CD4-positive, alpha-beta T cell (primary cell): Measurements from ENCODE around the gene PCDHA4. TPM values are rescaled to one million over a fixed set of nuclear protein-coding genes. Genes with fewer than 3 reads are reported as not detected.
"Not testable (repeated sequence)": the region's sequence is repeated elsewhere in the genome, so short reads cannot be mapped to it uniquely, and the experiment has no call there.

Experiments
- ATAC-seq: fragments of 200-7000 bp; cut with Tn5 transposase; one replicate; pipeline ENCODE4 v1.10.0; 2022; ENCODE audit warnings: mild to moderate bottlenecking; ENCODE audit not compliant: poor library complexity
- CTCF ChIA-PET: fragments of 350-600 bp; sonication (Branson Sonifier 250); formaldehyde crosslinking; loops from one replicate; lab custom pipeline; 2021; ENCODE audit warnings: antibody characterized with exemption, inconsistent platforms; lab: Charles Lee
- POLR2A ChIA-PET: fragments of 350-600 bp; sonication (Branson Sonifier 250); formaldehyde crosslinking; loops from one replicate; lab custom pipeline; 2021; ENCODE audit warnings: antibody characterized with exemption, inconsistent platforms; lab: Charles Lee
- DNase-seq, 14 experiments: peaks; one replicate each; pipeline ENCODE4 v3.0.0-alpha.2; 2013 to 2020; ENCODE audit warnings: mixed read lengths in 2 of 14
- H3K27ac ChIP-seq, 2 donors: one replicate each; pipeline versions ENCODE4 v1.5.1 to v1.7.0; 2013; ENCODE audit warnings: low read length in 2 of 2, low read depth in 1 of 2, mild to moderate bottlenecking in 1 of 2
- H3K27me3 ChIP-seq, 2 experiments: 1 replicate in 1 of 2; 2 replicates in 1 of 2; pipeline versions ENCODE4 v1.6.1 to v1.7.0; 2013; ENCODE audit warnings: low read length in 2 of 2, control low read depth in 1 of 2, mild to moderate bottlenecking in 1 of 2, moderate library complexity in 1 of 2; ENCODE audit not compliant: insufficient read depth in 2 of 2, control insufficient read depth in 1 of 2
- H3K36me3 ChIP-seq: one replicate; pipeline ENCODE4 v1.6.1; 2013; ENCODE audit warnings: low read length, control low read depth; ENCODE audit not compliant: insufficient read depth
- H3K4me1 ChIP-seq: one replicate; pipeline ENCODE4 v1.6.1; 2013; ENCODE audit warnings: low read length, control low read depth; ENCODE audit not compliant: insufficient read depth
- H3K4me3 ChIP-seq: one replicate; pipeline ENCODE4 v1.5.1; 2013; ENCODE audit warnings: mild to moderate bottlenecking, low read length, moderate library complexity
- H3K9me3 ChIP-seq, 2 experiments: 1 replicate in 1 of 2; 2 replicates in 1 of 2; pipeline versions ENCODE4 v1.6.1 to v1.7.0; 2013; ENCODE audit warnings: low read length in 2 of 2, mild to moderate bottlenecking in 2 of 2, control low read depth in 1 of 2, moderate library complexity in 1 of 2; ENCODE audit not compliant: control insufficient read depth in 1 of 2, insufficient read depth in 1 of 2
- H3K27ac Mint-ChIP-seq: one replicate; pipeline ENCODE4 v1.8.0; 2020; ENCODE audit warnings: mixed read lengths
- H3K27me3 Mint-ChIP-seq: one replicate; pipeline ENCODE4 v1.8.0; 2021; ENCODE audit warnings: mixed read lengths
- H3K36me3 Mint-ChIP-seq: one replicate; pipeline ENCODE4 v1.8.0; 2021; ENCODE audit warnings: low read depth, mixed read lengths
- H3K4me1 Mint-ChIP-seq: one replicate; pipeline ENCODE4 v1.8.0; 2021; ENCODE audit warnings: low read depth, mixed read lengths
- H3K4me3 Mint-ChIP-seq: one replicate; pipeline ENCODE4 v1.8.0; 2020; ENCODE audit warnings: mild to moderate bottlenecking, mixed read lengths
- H3K9me3 Mint-ChIP-seq: one replicate; pipeline ENCODE4 v1.8.0; 2020; ENCODE audit warnings: mixed read lengths
- CTCF ChIP-seq: fragments of 200-600 bp; IDR thresholded peaks from one replicate; pipeline ENCODE4 v1.8.0; 2022; ENCODE audit warnings: antibody characterized with exemption, mild to moderate bottlenecking
- intact Hi-C, 2 experiments: fragments of 100-400 bp; cut with DNase I in 1 of 2; cut with micrococcal nuclease in 1 of 2; formaldehyde crosslinking; loops; one replicate each; pipeline versions ENCODE4 v1.15.1 to v1.9.0; 2023 to 2025; cut with DNase I, micrococcal nuclease
- total RNA-seq, 174 experiments: library from RNA in 2 of 174; stranded (reverse) in 2 of 174; gene quantifications; one replicate each; pipeline ENCODE4 v1.2.3 and lab custom pipeline; 2021 to 2026

The PCDHA4 gene
- total RNA-seq, 2 experiments from 2014 or later: not detected

- H3K9me3 Mint-ChIP-seq: peaks cover 16% of the 10 kb centered on the region
- DNase-seq (no peak), ATAC-seq (no peak)
- no peak overlapping the region for H3K27ac ChIP-seq
- H3K36me3 Mint-ChIP-seq: peaks cover 27% of the 10 kb centered on the region
- H3K9me3 ChIP-seq: peaks cover 31 to 47% of the 10 kb centered on the region in 2 experiments
- H3K4me3 ChIP-seq: no peak overlapping the region
- peaks cover 16 to 22% of the 10 kb centered on the region in 2 experiments for H3K27me3 ChIP-seq
- intact Hi-C loops: no loop called here
- no peaks in the 10 kb centered on the region for H3K4me1 Mint-ChIP-seq
- H3K36me3 ChIP-seq: no peaks in the 10 kb centered on the region
- POLR2A ChIA-PET: no interaction called here
- no peak overlapping the region for H3K27ac Mint-ChIP-seq
- CTCF ChIA-PET: no interaction called here
- peaks cover 55% of the 10 kb centered on the region for H3K27me3 Mint-ChIP-seq
- no peak overlapping the region for H3K4me3 Mint-ChIP-seq
- no peaks in the 10 kb centered on the region for H3K4me1 ChIP-seq
- no peak for TF ChIP-seq CTCF
Observed at GRCh38 chr5:140796718-140797095, 10.2 kb upstream of the PCDHA4 start.

- DNase-seq (no peak), ATAC-seq (no peak)
- Mint-ChIP-seq H3K27ac (no peak within 1 kb of the TSS), H3K9me3 (peaks cover 20% of the 10 kb centered on the region), H3K4me3 (no peak within 1 kb of the TSS), H3K27me3 (peaks cover 46% of the 10 kb centered on the region), H3K36me3 (peaks cover 28% of the 10 kb centered on the region), H3K4me1 (no peaks in the 10 kb centered on the region)
- Histone ChIP-seq H3K9me3 (peaks cover 27 to 34% of the 10 kb centered on the region in 2 experiments), H3K27me3 (peaks cover 10 to 11% of the 10 kb centered on the region in 2 experiments), H3K4me3 (no peak within 1 kb of the TSS), H3K27ac (no peak within 1 kb of the TSS), H3K4me1 (no peaks in the 10 kb centered on the region), H3K36me3 (no peaks in the 10 kb centered on the region)
- intact Hi-C loops: no loop called here
- CTCF ChIA-PET: no interaction called here
- POLR2A ChIA-PET: no interaction called here
- TF ChIP-seq CTCF: no peak
Observed at GRCh38 chr5:140800816-140801493, 5.9 kb upstream of the PCDHA4 start, which contains the start of gene PCDHA3. Gene PCDHA3, plus strand, starts transcription at chr5:140801057.

GRCh38 chr5:140801494-140801841 lies 5.4 kb upstream of the PCDHA4 start:
- Histone ChIP-seq H3K4me1 (no peaks in the 10 kb centered on the region), H3K36me3 (no peaks in the 10 kb centered on the region), H3K27me3 (peaks cover 11 to 12% of the 10 kb centered on the region in 2 experiments), H3K9me3 (peaks cover 26 to 29% of the 10 kb centered on the region in 2 experiments), H3K4me3 (no peak overlapping the region), H3K27ac (no peak overlapping the region)
- H3K4me1 Mint-ChIP-seq: no peaks in the 10 kb centered on the region
- POLR2A ChIA-PET: no interaction called here
- no peak for DNase-seq
- H3K36me3 Mint-ChIP-seq: peaks cover 28% of the 10 kb centered on the region
- intact Hi-C loops: no loop called here
- no peak for TF ChIP-seq CTCF
- H3K4me3 Mint-ChIP-seq: no peak overlapping the region
- no peak overlapping the region for H3K27ac Mint-ChIP-seq
- H3K9me3 Mint-ChIP-seq: peaks cover 22% of the 10 kb centered on the region
- ATAC-seq: no peak
- CTCF ChIA-PET: no interaction called here
- peaks cover 51% of the 10 kb centered on the region for H3K27me3 Mint-ChIP-seq

GRCh38 chr5:140802381-140802780 lies 4.5 kb upstream of the PCDHA4 start:
- H3K4me3 Mint-ChIP-seq, CTCF ChIA-PET: not testable (repeated sequence)

More at GRCh38 chr5:140802381-140802780, 4.5 kb upstream of the PCDHA4 start:
- H3K27me3 Mint-ChIP-seq: peaks cover 54% of the 10 kb centered on the region
- Histone ChIP-seq H3K27me3 (peaks cover 14 to 21% of the 10 kb centered on the region in 2 experiments), H3K9me3 (peaks cover 26 to 27% of the 10 kb centered on the region in 2 experiments)
- H3K4me1 ChIP-seq, POLR2A ChIA-PET, intact Hi-C loops, H3K4me1 Mint-ChIP-seq, H3K36me3 ChIP-seq, H3K4me3 ChIP-seq, H3K27ac Mint-ChIP-seq, DNase-seq, ATAC-seq, H3K27ac ChIP-seq: not testable (repeated sequence)
- peaks cover 28% of the 10 kb centered on the region for H3K36me3 Mint-ChIP-seq
- H3K9me3 Mint-ChIP-seq: peaks cover 25% of the 10 kb centered on the region
